Liver (tissue), 9 donors: ENCODE results near the gene ADAP1. TPM values are rescaled to one million over a fixed set of nuclear protein-coding genes. Genes with fewer than 3 reads are reported as not detected.

ENCODE experiments used
- DNase-seq: peaks from one replicate; pipeline ENCODE4 v3.0.0-alpha.2; 2017; ENCODE audit warnings: low spot score
- H3K27ac ChIP-seq, 2 donors: one replicate each; pipeline ENCODE4 v1.7.0; 2013; ENCODE audit warnings: inconsistent platforms in 2 of 2, low read length in 2 of 2, control low read depth in 1 of 2, low read depth in 1 of 2, mild to moderate bottlenecking in 1 of 2
- H3K27me3 ChIP-seq, 4 donors: one replicate each; pipeline versions ENCODE4 v1.6.1 to v1.7.0; 2013; ENCODE audit warnings: low read length in 3 of 4, inconsistent platforms in 1 of 4, mild to moderate bottlenecking in 1 of 4, moderate library complexity in 1 of 4; ENCODE audit not compliant: control insufficient read depth in 4 of 4, insufficient read depth in 4 of 4
- H3K36me3 ChIP-seq, 4 donors: one replicate each; pipeline versions ENCODE4 v1.6.1 to v1.7.0; 2013; ENCODE audit warnings: low read length in 3 of 4, mild to moderate bottlenecking in 3 of 4, low read depth in 1 of 4, moderate library complexity in 1 of 4; ENCODE audit not compliant: control insufficient read depth in 4 of 4, insufficient read depth in 3 of 4
- H3K4me1 ChIP-seq, 4 donors: one replicate each; pipeline versions ENCODE4 v1.6.1 to v1.7.0; 2013; ENCODE audit warnings: low read length in 3 of 4, mild to moderate bottlenecking in 3 of 4, moderate library complexity in 1 of 4; ENCODE audit not compliant: control insufficient read depth in 4 of 4, insufficient read depth in 4 of 4
- H3K4me3 ChIP-seq, 3 donors: one replicate each; pipeline versions ENCODE4 v1.6.1 to v1.7.0; 2013; ENCODE audit warnings: low read length in 3 of 3, control low read depth in 1 of 3, low read depth in 1 of 3, mild to moderate bottlenecking in 1 of 3
- H3K9ac ChIP-seq, 2 donors: one replicate each; pipeline ENCODE4 v1.7.0; 2013; ENCODE audit warnings: low read length in 2 of 2, mild to moderate bottlenecking in 2 of 2, moderate library complexity in 2 of 2, control low read depth in 1 of 2, low read depth in 1 of 2
- H3K9me3 ChIP-seq, 4 donors: one replicate each; pipeline versions ENCODE4 v1.6.1 to v1.7.0; 2013; ENCODE audit warnings: low read length in 3 of 4; ENCODE audit not compliant: control insufficient read depth in 4 of 4
- ATF3 ChIP-seq: IDR thresholded peaks from 2 replicates; pipeline ENCODE4 v1.6.1; 2016; ENCODE audit warnings: antibody characterized with exemption
- CTCF ChIP-seq: fragments of 150-350 bp; IDR thresholded peaks from 2 replicates; pipeline ENCODE4 v1.5.1; 2017; ENCODE audit warnings: improper control_type of control experiment, low read depth, low read length; ENCODE audit not compliant: missing input control
- FOXA1 ChIP-seq: IDR thresholded peaks from 2 replicates; pipeline ENCODE4 v1.6.1; 2016; ENCODE audit warnings: antibody characterized with exemption
- FOXA2 ChIP-seq: IDR thresholded peaks from 2 replicates; pipeline ENCODE4 v1.6.1; 2016; ENCODE audit warnings: antibody characterized with exemption
- GABPA ChIP-seq, 2 donors: IDR thresholded peaks in 1 of 2; conservative IDR thresholded peaks in 1 of 2; 2 replicates each; pipeline ENCODE4 v1.6.1; 2016; ENCODE audit warnings: antibody characterized with exemption in 2 of 2, mild to moderate bottlenecking in 1 of 2, moderate library complexity in 1 of 2
- HNF4A ChIP-seq, 2 donors: conservative IDR thresholded peaks; 2 replicates each; pipeline ENCODE4 v1.6.1; 2016; ENCODE audit warnings: antibody characterized with exemption in 2 of 2, mild to moderate bottlenecking in 2 of 2
- HNF4G ChIP-seq: IDR thresholded peaks from 2 replicates; pipeline ENCODE4 v1.6.1; 2016; ENCODE audit warnings: antibody characterized with exemption
- JUND ChIP-seq, 2 donors: IDR thresholded peaks; 2 replicates each; pipeline ENCODE4 v1.6.1; 2016; ENCODE audit warnings: antibody characterized with exemption in 2 of 2
- MAX ChIP-seq: IDR thresholded peaks from 2 replicates; pipeline ENCODE4 v1.6.1; 2016; ENCODE audit warnings: antibody characterized with exemption
- RAD21 ChIP-seq, 2 donors: IDR thresholded peaks; 2 replicates each; pipeline ENCODE4 v1.6.1; 2016; ENCODE audit warnings: antibody characterized with exemption in 2 of 2, mild to moderate bottlenecking in 2 of 2
- REST ChIP-seq: IDR thresholded peaks from 2 replicates; pipeline ENCODE4 v1.6.1; 2016; ENCODE audit warnings: antibody characterized with exemption, mild to moderate bottlenecking
- SP1 ChIP-seq: IDR thresholded peaks from 2 replicates; pipeline ENCODE4 v1.6.1; 2018; ENCODE audit warnings: antibody characterized with exemption, mild to moderate bottlenecking
- TAF1 ChIP-seq: conservative IDR thresholded peaks from 2 replicates; pipeline ENCODE4 v1.6.1; 2016; ENCODE audit warnings: antibody characterized with exemption, mild to moderate bottlenecking
- YY1 ChIP-seq: IDR thresholded peaks from 2 replicates; pipeline ENCODE4 v1.6.1; 2016; ENCODE audit warnings: antibody characterized with exemption, mild to moderate bottlenecking
- ZBTB33 ChIP-seq: IDR thresholded peaks from 2 replicates; pipeline ENCODE4 v1.6.1; 2016; ENCODE audit warnings: antibody characterized with exemption
- WGBS: extraction: QIAGEN DNeasy Blood & Tissue Kit; methylation state at CpG from one replicate; pipeline ENCODE4 v1.1.7; 2013; 5-methylcytosine and 5-hydroxymethylcytosine counted together
- polyA plus RNA-seq, 2 donors: library from polyadenylated mRNA; stranded (reverse) in 1 of 2; unstranded in 1 of 2; fragments of 200-250 nt in 1 of 2; fragments of >200 nt in 1 of 2; fragmentation: Nextera tagmentation in 1 of 2; extraction: Ambion mirVana in 1 of 2; gene quantifications; one replicate each; pipeline versions ENCODE4 v1.2.1 to v1.2.3, GENCODE V29; 2013 to 2015
- total RNA-seq, 2 donors: library from RNA; depleted of rRNA; stranded (reverse); fragments of >200 nt; gene quantifications; one replicate each; pipeline ENCODE4 v1.2.3, GENCODE V29; 2014
- donor health status: healthy.
- donor health status: healthy.
- donor health status: healthy.
- donor health status: healthy.
- donor health status: healthy.

The ADAP1 gene
- total and polyA plus RNA-seq, 4 donors: 0.46 to 3.7 (median 2.7) TPM

- Histone ChIP-seq H3K27ac (no peak within 1 kb of the TSS), H3K9ac (no peak within 1 kb of the TSS), H3K4me3 (no peak within 1 kb of the TSS), H3K36me3 (no peaks in the 10 kb centered on the region), H3K9me3 (no peaks in the 10 kb centered on the region), H3K27me3 (no peaks in the 10 kb centered on the region), H3K4me1 (no peaks in the 10 kb centered on the region)
- DNase-seq: no peak
- WGBS: 79% methylated on average over 34 of the region's 34 CpGs
- TF ChIP-seq CTCF (no peak), RAD21 (IDR thresholded peaks at IDR 0.05) (no peak), ATF3 (no peak), GABPA (IDR thresholded peaks at IDR 0.05 in 1 of 2, conservative IDR thresholded peaks at IDR 0.05 in 1 of 2) (no peak), HNF4G (no peak), SP1 (no peak), HNF4A (conservative IDR thresholded peaks at IDR 0.05) (no peak), REST (no peak), FOXA1 (no peak), ZBTB33 (no peak), YY1 (no peak), MAX (no peak), FOXA2 (no peak), TAF1 (no peak), JUND (IDR thresholded peaks at IDR 0.05) (no peak)
Observed at GRCh38 chr7:983004-983615, 28.6 kb upstream of the ADAP1 start, which contains the start of gene CYP2W1. Gene CYP2W1, plus strand, starts transcription at chr7:983181. Its CDS starts 31 bp downstream, at chr7:983212.
